K562 (cell line): Measurements from ENCODE around the gene IL17REL. TPM values are rescaled to one million over a fixed set of nuclear protein-coding genes. Genes with fewer than 3 reads are reported as not detected.

Source experiments
- CEBPZ ChIP-seq: fragments of 150-350 bp; IDR thresholded peaks from 2 replicates; pipeline ENCODE4 v1.6.1; 2014; ENCODE audit warnings: low read depth, mild to moderate bottlenecking, low read length, borderline replicate concordance
- HES1 ChIP-seq: fragments of 450-650 bp; IDR thresholded peaks from 2 replicates; pipeline ENCODE4 v1.6.1; 2016; ENCODE audit warnings: low read depth, mild to moderate bottlenecking, moderate library complexity
- ILK ChIP-seq: fragments of 450-650 bp; IDR thresholded peaks from 2 replicates; pipeline ENCODE4 v1.6.1; 2016; ENCODE audit warnings: missing genetic modification characterization, low read depth, mild to moderate bottlenecking, missing compliant biosample characterization, moderate library complexity, borderline replicate concordance
- KDM1A ChIP-seq, 2 experiments: fragments of 450-650 bp; IDR thresholded peaks; 2 replicates each; pipeline ENCODE4 v1.6.1; 2016; ENCODE audit warnings: mild to moderate bottlenecking in 2 of 2
- MCM5 ChIP-seq: fragments of 450-650 bp; IDR thresholded peaks from 2 replicates; pipeline ENCODE4 v1.6.1; 2016; ENCODE audit warnings: low read depth
- MCM7 ChIP-seq, 2 experiments: fragments of 450-650 bp; IDR thresholded peaks; 2 replicates each; pipeline ENCODE4 v1.6.1; 2016 to 2018
- MEF2A ChIP-seq: IDR thresholded peaks from 2 replicates; pipeline ENCODE4 v1.6.1; 2011; ENCODE audit warnings: low read depth, mild to moderate bottlenecking, low read length, moderate library complexity; ENCODE audit not compliant: control insufficient read depth
- PPARD ChIP-seq: fragments of 250-450 bp; sonication (Bioruptor Pico); IDR thresholded peaks from 2 replicates; pipeline ENCODE4 v1.8.0; 2022; ENCODE audit warnings: inconsistent platforms, mild to moderate bottlenecking, moderate library complexity
- RB1 ChIP-seq: fragments of 450-650 bp; IDR thresholded peaks from 2 replicates; pipeline ENCODE4 v1.6.1; 2017; ENCODE audit warnings: low read depth, mild to moderate bottlenecking
- RNF2 ChIP-seq: sonication (generic); IDR thresholded peaks from 2 replicates; pipeline ENCODE4 v1.6.1; 2016
- SRSF3 ChIP-seq: fragments of 200-400 bp; formaldehyde crosslinking; IDR thresholded peaks from 2 replicates; pipeline ENCODE4 v1.6.1; 2016; ENCODE audit warnings: mild to moderate bottlenecking, low read length, moderate library complexity; ENCODE audit not compliant: insufficient read depth
- TRIM28 ChIP-seq: fragments of 450-650 bp; IDR thresholded peaks from 2 replicates; pipeline ENCODE4 v1.6.1; 2017
- TSC22D4 ChIP-seq: fragments of 450-650 bp; IDR thresholded peaks from 2 replicates; pipeline ENCODE4 v1.6.1; 2016; ENCODE audit warnings: missing genetic modification characterization, missing biosample characterization, control low read depth
- ZFP36 ChIP-seq: fragments of 150-350 bp; IDR thresholded peaks from 2 replicates; pipeline ENCODE4 v1.6.1; 2018; ENCODE audit warnings: low read length, low read depth; ENCODE audit not compliant: partially characterized antibody
- ZNF134 ChIP-seq: fragments of 250-450 bp; sonication (Bioruptor Pico); conservative IDR thresholded peaks from 2 replicates; pipeline ENCODE4 v1.4.0; 2020
- ZNF583 ChIP-seq: fragments of 250-450 bp; sonication (Bioruptor Pico); IDR thresholded peaks from 2 replicates; pipeline ENCODE4 v1.4.0; 2020
- ZNF778 ChIP-seq: fragments of 450-650 bp; formaldehyde crosslinking; IDR thresholded peaks from 2 replicates; pipeline ENCODE4 v1.4.0; 2020; ENCODE audit warnings: mild to moderate bottlenecking, moderate library complexity
- polyA plus RNA-seq, 8 experiments: library from polyadenylated mRNA; depleted of rRNA in 4 of 8; stranded (reverse) in 5 of 8; unstranded in 3 of 8; fragments of >200 nt; fragmentation: Nextera tagmentation in 2 of 8; fragmentation: Illumina TruSeq in 1 of 8; extraction: Ambion mirVana in 2 of 8; extraction: Trizol in 1 of 8; gene quantifications; 2 replicates each; pipeline versions ENCODE4 v1.2.1 to v1.2.3, GENCODE V29; 2011 to 2014; ENCODE audit warnings: inconsistent platforms in 1 of 8, missing spikeins in 1 of 8
- total RNA-seq, 7 experiments: library from RNA; depleted of rRNA in 6 of 7; stranded (reverse); fragments of >200 nt in 6 of 7; fragmentation: Illumina TruSeq in 2 of 7; extraction: Trizol in 2 of 7; gene quantifications; 2 replicates each; pipeline versions ENCODE4 v1.2.1 to v1.2.3, GENCODE V29; 2011 to 2021; ENCODE audit warnings: low replicate concordance in 1 of 7
- TF ChIP-seq, protein P1 (sequence below): fragments of 450-650 bp; IDR thresholded peaks from 2 replicates; pipeline ENCODE4 v1.6.1; 2018; ENCODE audit not compliant: partially characterized antibody
- TF ChIP-seq, protein P2 (sequence below): IDR thresholded peaks from 3 replicates; pipeline ENCODE4 v1.6.1; 2011; ENCODE audit warnings: borderline replicate concordance, mild to moderate bottlenecking; ENCODE audit not compliant: insufficient read length, insufficient read depth

IL17REL gene
- total and polyA plus RNA-seq, 9 of the 15 experiments (the other 6 are each of a cell fraction or from before 2014, with no cell fraction given), result 0.05 to 0.42 (median 0.11) TPM; not detected in 4

DNA sequence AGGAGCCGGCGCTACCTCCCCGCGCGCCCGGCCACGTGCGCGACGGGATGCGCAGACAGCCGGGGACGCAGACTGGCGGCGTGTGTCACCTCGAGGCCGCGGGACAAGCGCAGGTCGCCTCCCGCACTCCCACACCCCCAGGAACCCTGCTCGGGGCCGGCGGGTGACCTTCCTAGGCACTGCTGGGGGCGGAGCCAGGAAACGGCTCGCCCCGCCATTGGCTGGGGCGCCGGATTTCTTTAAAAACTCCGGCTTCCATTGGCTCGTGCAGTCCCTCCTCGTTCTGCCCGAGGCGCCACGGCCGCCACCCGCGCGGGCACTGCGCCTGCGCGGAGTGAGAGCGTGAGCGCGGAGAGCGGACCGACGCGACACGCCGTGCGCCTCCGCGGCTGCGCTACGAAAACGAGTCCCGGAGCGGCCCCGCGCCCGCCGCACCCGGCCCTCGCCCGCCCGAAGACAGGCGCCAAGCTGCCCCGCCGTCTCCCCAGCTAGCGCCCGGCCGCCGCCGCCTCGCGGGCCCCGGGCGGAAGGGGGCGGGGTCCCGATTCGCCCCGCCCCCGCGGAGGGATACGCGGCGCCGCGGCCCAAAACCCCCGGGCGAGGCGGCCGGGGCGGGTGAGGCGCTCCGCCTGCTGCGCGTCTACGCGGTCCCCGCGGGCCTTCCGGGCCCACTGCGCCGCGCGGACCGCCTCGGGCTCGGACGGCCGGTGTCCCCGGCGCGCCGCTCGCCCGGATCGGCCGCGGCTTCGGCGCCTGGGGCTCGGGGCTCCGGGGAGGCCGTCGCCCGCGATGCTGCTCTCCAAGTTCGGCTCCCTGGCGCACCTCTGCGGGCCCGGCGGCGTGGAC lies 52.2 kb downstream of the IL17REL start, which contains the start of gene PIM3 (continued):
- TF ChIP-seq TSC22D4 (tag) (no peak), ZFP36 (no peak), CEBPZ (no peak), RB1 (peak; percentile 49; the same call in 1 of the 2 replicates), RNF2 (0 out of 2 replicates have a peak, but pooled peaks have one; percentile 26), MCM5 (no peak), ILK (tag) (no peak), PPARD (CRISPR knock-in tag) (no peak), TRIM28 (no peak), KDM1A (IDR thresholded peaks at IDR 0.05) (no peak), ZNF778 (CRISPR knock-in tag) (no peak), ZNF583 (CRISPR knock-in tag) (no peak), MEF2A (no peak), SRSF3 (no peak), ZNF134 (no peak), MCM7 (IDR thresholded peaks at IDR 0.05) (no peak), HES1 (peak; percentile 50)
- TF ChIP-seq, protein P1, sequence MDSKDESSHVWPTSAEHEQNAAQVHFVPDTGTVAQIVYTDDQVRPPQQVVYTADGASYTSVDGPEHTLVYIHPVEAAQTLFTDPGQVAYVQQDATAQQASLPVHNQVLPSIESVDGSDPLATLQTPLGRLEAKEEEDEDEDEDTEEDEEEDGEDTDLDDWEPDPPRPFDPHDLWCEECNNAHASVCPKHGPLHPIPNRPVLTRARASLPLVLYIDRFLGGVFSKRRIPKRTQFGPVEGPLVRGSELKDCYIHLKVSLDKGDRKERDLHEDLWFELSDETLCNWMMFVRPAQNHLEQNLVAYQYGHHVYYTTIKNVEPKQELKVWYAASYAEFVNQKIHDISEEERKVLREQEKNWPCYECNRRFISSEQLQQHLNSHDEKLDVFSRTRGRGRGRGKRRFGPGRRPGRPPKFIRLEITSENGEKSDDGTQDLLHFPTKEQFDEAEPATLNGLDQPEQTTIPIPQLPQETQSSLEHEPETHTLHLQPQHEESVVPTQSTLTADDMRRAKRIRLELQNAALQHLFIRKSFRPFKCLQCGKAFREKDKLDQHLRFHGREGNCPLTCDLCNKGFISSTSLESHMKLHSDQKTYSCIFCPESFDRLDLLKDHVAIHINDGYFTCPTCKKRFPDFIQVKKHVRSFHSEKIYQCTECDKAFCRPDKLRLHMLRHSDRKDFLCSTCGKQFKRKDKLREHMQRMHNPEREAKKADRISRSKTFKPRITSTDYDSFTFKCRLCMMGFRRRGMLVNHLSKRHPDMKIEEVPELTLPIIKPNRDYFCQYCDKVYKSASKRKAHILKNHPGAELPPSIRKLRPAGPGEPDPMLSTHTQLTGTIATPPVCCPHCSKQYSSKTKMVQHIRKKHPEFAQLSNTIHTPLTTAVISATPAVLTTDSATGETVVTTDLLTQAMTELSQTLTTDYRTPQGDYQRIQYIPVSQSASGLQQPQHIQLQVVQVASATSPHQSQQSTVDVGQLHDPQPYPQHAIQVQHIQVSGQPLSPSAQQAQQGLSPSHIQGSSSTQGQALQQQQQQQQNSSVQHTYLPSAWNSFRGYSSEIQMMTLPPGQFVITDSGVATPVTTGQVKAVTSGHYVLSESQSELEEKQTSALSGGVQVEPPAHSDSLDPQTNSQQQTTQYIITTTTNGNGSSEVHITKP, result no peak
- TF ChIP-seq, protein P2, sequence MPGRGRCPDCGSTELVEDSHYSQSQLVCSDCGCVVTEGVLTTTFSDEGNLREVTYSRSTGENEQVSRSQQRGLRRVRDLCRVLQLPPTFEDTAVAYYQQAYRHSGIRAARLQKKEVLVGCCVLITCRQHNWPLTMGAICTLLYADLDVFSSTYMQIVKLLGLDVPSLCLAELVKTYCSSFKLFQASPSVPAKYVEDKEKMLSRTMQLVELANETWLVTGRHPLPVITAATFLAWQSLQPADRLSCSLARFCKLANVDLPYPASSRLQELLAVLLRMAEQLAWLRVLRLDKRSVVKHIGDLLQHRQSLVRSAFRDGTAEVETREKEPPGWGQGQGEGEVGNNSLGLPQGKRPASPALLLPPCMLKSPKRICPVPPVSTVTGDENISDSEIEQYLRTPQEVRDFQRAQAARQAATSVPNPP, result no peak
